MG63 (cell line): ENCODE measurements around the gene ADAMTS9. TPM values are rescaled to one million over a fixed set of nuclear protein-coding genes. Genes with fewer than 3 reads are reported as not detected.

Experiments used
- DNase-seq: peaks from one replicate; pipeline ENCODE4 v3.0.0-alpha.2; 2020
- H3K27me3 ChIP-seq: fragments of 250-450 bp; sonication (Bioruptor Pico); 2 replicates; pipeline ENCODE4 v1.5.1; 2020; ENCODE audit warnings: mild to moderate bottlenecking, moderate library complexity
- H3K36me3 ChIP-seq: fragments of 250-450 bp; sonication (Bioruptor Pico); 2 replicates; pipeline ENCODE4 v1.5.1; 2020; ENCODE audit warnings: mild to moderate bottlenecking, moderate library complexity
- H3K4me3 ChIP-seq: fragments of 250-450 bp; sonication (Bioruptor Pico); 2 replicates; pipeline ENCODE4 v1.5.1; 2020; ENCODE audit warnings: mild to moderate bottlenecking, moderate library complexity
- H3K9me3 ChIP-seq: fragments of 250-450 bp; sonication (Bioruptor Pico); 2 replicates; pipeline ENCODE4 v1.5.1; 2020; ENCODE audit warnings: mild to moderate bottlenecking, moderate library complexity
- total RNA-seq: library from RNA; depleted of rRNA; stranded (reverse); fragments of >200 nt; shearing (Covaris generic); gene quantifications from 2 replicates; pipeline ENCODE4 v1.2.3, GENCODE V29; 2014; ENCODE audit warnings: low replicate concordance

ADAMTS9 gene
- total RNA-seq, 1 experiment from 2014 or later = not detected

DNA sequence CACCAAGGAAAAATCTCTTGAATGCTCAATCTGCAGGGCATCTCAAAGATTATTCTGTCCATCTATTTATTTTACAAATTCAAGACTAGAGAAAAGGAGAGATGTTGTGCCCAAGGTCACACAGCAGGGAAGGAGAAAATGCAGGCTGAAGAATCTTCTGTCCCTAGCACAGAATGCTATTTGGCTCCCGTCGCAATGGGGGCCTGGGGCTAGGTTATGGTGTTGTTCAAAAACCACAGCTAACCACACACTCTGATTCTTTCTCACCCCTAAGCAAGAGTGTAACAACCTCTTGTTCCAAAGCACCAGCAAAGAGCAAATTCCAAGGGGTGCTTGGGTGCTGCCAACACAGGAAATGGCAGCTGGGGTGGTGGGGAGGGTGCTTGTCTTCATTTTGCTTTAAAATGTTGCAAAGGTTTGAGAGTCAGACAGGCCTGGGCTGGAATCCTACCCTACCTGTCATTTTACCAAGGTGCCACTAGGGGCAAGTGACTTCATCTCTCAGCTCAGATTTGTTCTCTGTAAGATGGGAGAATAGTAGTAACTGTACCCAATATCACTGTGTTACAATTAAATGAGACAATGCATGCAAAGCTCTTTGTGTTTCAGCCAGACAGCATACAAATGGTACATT is 112.5 kb downstream of the ADAMTS9 start:
- DNase-seq = no peak
- H3K27me3 ChIP-seq = no peaks in the 10 kb centered on the region

DNA sequence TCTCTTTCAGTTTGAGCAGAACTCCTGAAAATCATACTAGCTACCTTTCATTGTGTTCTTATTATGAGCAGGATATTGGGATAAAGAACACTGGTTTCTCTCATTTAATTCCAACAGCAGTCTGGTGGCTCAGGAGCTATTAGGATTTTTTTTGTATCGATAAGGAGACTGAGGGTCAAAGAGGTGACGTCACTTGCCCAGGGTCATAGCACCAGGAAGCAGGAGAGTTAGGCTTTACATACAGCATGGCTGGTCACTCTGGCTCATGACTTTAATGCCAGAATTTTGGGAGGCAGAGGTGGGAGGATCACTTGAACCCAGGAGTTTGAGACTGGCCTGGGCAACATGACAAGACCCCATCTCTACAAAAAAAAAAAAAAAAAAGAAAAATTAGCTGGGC is 113.6 kb downstream of the ADAMTS9 start:
- Histone ChIP-seq H3K4me3 (no peak overlapping the region), H3K27me3 (no peaks in the 10 kb centered on the region), H3K9me3 (no peaks in the 10 kb centered on the region), H3K36me3 (no peaks in the 10 kb centered on the region)
- no peak for DNase-seq

More for the DNA sequence above, 112.5 kb downstream of the ADAMTS9 start:
- Histone ChIP-seq H3K9me3 (no peaks in the 10 kb centered on the region), H3K4me3 (no peak overlapping the region), H3K36me3 (no peaks in the 10 kb centered on the region)

DNA sequence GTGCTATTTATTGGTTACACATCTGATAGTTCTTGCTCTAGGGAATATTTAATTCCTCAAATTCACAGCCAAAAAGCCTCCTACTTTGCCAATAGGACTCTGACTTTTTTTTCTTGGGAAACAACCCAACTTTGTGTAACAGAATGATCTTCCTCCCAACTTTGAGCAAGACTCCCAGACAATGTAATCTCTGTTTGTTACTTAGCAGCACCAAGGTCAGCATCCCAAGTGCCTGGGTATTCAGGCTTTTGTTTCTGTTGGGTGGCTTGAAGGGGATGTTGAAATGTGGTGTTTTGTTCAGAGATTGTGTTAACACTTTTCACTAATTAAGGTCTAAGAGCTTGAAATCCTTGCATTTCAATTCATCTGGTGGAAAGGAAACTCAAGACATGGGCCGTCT is 115.8 kb downstream of the ADAMTS9 start:
- H3K36me3 ChIP-seq = no peaks in the 10 kb centered on the region
- H3K4me3 ChIP-seq = no peak overlapping the region
- DNase-seq = no peak
- H3K9me3 ChIP-seq = no peaks in the 10 kb centered on the region
- H3K27me3 ChIP-seq = no peaks in the 10 kb centered on the region

- no peak for DNase-seq
- no peaks in the 10 kb centered on the region for H3K9me3 ChIP-seq
- H3K27me3 ChIP-seq = no peaks in the 10 kb centered on the region
- no peaks in the 10 kb centered on the region for H3K36me3 ChIP-seq
- no peak overlapping the region for H3K4me3 ChIP-seq
Measured at GRCh38 chr3:64568895-64569517, 118.8 kb downstream of the ADAMTS9 start.

DNA sequence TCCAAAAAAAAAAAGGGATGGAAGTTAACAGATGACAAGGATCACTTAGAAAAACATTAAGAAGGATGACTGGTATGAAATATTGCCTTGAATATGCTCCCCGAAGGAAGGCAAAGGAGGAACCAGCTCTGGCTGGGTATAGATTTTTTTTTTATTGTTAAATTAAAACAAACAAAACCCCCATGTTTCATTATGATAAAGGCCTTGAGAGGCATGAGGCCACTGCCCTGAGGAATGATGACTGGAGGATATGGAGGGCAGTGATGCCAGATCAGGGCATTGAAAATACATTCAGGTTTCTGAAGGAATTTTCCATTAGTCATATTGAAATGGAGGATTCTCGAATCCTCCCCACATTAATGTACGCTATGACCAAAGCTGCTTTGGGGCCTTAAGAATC is 120.9 kb downstream of the ADAMTS9 start:
- Histone ChIP-seq H3K36me3 (no peaks in the 10 kb centered on the region), H3K4me3 (no peak overlapping the region), H3K27me3 (no peaks in the 10 kb centered on the region), H3K9me3 (no peaks in the 10 kb centered on the region)
- no peak for DNase-seq

GRCh38 chr3:64563751-64564150 is 124.0 kb downstream of the ADAMTS9 start:
- no peak overlapping the region for H3K4me3 ChIP-seq
- DNase-seq = no peak
- no peaks in the 10 kb centered on the region for H3K36me3 ChIP-seq
- H3K27me3 ChIP-seq = no peaks in the 10 kb centered on the region
- H3K9me3 ChIP-seq = no peaks in the 10 kb centered on the region

DNA sequence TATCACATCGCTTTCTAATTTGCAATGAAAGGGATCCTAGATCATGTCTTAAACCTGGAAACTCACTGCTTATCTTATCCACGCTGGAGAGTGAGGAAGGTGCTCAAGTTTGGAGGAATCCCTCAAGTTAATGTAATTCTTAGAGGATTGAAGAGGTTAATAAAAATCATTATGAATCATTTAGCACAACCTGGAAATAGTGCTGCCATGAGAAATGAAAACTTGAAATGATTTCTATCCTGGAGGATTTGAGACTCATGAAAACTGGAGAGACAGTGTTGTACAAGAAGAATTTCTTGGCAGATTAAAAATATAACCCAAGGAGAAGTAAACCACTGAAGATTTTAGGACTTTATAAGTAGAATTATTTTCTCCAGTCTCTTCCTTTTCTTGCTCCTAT is 125.9 kb downstream of the ADAMTS9 start:
- H3K9me3 ChIP-seq = no peaks in the 10 kb centered on the region
- H3K27me3 ChIP-seq = no peaks in the 10 kb centered on the region
- DNase-seq = no peak
- H3K4me3 ChIP-seq = no peak overlapping the region
- H3K36me3 ChIP-seq = no peaks in the 10 kb centered on the region

DNA sequence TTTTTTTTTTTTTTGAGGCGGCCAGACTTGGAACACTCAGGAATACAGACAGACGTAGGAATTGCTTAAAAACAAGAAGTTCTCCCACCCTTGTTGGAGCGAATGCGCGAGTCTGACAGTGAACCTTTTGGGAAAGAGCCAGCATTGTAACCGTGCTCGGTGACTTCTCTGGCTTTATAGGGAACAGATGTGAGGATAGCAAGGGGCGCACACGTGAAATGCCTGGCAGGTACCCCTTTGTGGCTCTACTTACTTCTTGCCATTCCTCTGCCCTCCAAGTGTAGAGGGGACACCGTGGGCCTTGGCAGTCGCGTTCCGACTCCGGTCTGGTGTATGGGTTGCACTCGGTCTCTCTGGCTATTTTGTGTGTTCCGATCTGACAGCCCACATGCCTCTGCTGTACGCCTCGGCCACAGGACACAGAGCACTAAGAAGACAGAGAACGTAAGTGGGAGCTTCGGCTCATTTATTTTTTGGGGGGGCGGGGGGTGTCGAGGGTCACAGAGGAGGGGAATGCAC is 126.4 kb downstream of the ADAMTS9 start:
- Histone ChIP-seq H3K4me3 (no peak overlapping the region), H3K27me3 (no peaks in the 10 kb centered on the region), H3K36me3 (no peaks in the 10 kb centered on the region), H3K9me3 (no peaks in the 10 kb centered on the region)
- no peak for DNase-seq

- DNase-seq = no peak
- H3K27me3 ChIP-seq = no peaks in the 10 kb centered on the region
- no peaks in the 10 kb centered on the region for H3K36me3 ChIP-seq
- no peaks in the 10 kb centered on the region for H3K9me3 ChIP-seq
- no peak overlapping the region for H3K4me3 ChIP-seq
Measured at GRCh38 chr3:64560791-64561190, 127.0 kb downstream of the ADAMTS9 start.

DNA sequence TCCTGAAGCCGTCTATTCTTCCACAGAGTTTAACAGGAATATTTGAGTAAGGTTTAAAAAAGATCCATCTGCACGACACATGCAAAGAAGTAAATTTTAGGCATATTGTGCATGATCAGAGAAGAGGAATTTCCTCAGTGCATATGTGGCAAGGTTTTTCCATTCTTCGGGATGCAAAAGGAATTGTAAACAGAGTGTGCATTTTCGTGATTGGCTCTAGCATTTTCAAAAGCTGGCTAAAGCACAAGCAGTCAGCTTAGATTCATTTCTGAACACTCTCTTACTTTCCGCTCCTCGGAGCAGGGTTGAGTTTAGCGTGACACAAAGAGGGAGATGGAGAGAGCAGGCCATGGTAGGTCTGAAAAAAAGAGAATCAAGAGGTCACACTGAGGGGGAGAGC is 128.2 kb downstream of the ADAMTS9 start:
- Histone ChIP-seq H3K9me3 (no peaks in the 10 kb centered on the region), H3K4me3 (no peak overlapping the region), H3K27me3 (no peaks in the 10 kb centered on the region), H3K36me3 (no peaks in the 10 kb centered on the region)
- no peak for DNase-seq

DNA sequence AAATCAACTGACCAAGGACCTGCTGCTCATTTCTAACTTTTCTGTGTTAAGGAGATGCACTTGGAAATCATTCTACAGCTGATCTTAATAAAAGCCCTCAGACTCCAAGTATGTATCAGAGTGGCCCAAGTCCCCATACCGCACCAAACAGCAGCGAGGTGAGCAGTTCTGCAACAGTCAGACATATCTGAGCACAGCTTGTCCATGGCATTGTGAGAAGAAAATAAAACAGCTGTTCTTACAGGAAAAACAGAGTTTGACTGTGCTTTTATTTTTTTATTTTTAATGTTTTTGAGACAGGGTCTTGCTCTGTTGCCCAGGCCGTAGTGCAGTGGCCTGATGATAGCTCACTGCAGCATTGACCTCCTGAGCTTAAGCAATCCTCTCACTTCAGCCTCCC is 131.8 kb downstream of the ADAMTS9 start:
- no peak for DNase-seq
- Histone ChIP-seq H3K4me3 (no peak overlapping the region), H3K27me3 (no peaks in the 10 kb centered on the region), H3K36me3 (no peaks in the 10 kb centered on the region), H3K9me3 (no peaks in the 10 kb centered on the region)

DNA sequence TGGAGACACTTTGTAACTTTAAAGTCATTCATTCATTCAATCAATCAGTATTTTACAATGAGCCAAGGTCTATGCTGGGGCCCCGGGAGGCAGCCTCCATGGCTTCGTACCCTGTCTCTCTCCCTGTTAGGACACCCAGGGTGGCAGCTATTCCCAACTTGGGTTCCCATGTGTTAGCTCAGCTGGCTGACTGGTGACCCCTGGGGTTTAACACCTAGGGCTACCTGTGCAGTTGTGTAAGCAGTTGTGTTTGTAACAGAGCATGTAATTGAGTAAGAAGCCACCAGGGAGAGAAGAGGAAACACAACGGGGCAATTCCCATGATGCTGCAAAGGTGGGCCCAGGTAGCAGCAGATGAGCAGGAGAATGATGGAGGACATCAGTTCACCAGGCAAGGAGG is 132.4 kb downstream of the ADAMTS9 start:
- H3K36me3 ChIP-seq = no peaks in the 10 kb centered on the region
- H3K9me3 ChIP-seq = no peaks in the 10 kb centered on the region
- DNase-seq = no peak
- H3K4me3 ChIP-seq = no peak overlapping the region
- no peaks in the 10 kb centered on the region for H3K27me3 ChIP-seq

GRCh38 chr3:64554096-64554920 is 133.5 kb downstream of the ADAMTS9 start:
- Histone ChIP-seq H3K4me3 (no peak overlapping the region), H3K27me3 (no peaks in the 10 kb centered on the region), H3K9me3 (no peaks in the 10 kb centered on the region), H3K36me3 (no peaks in the 10 kb centered on the region)
- no peak for DNase-seq

- no peaks in the 10 kb centered on the region for H3K9me3 ChIP-seq
- no peaks in the 10 kb centered on the region for H3K36me3 ChIP-seq
- no peak for DNase-seq
- no peak overlapping the region for H3K4me3 ChIP-seq
- H3K27me3 ChIP-seq = no peaks in the 10 kb centered on the region
Measured at GRCh38 chr3:64552966-64553365, 134.8 kb downstream of the ADAMTS9 start.

DNA sequence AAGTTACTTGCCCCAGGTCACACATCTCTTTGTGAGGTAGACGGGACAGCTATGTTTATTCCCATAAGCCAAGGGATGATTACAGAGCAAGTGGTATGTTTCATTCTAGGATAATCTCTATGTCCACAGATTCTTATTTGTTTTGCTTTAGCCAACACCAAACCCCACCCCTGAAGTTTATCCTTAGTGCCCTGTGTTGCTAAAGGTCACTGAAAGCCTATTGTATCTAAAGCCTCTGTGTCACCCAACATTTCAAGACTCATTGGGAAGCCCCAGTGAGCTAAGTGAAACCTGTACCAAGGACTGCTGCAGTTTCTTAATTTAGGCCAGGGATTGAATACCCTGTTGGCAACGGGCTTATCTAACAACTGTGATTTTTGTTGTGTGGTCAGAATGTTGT is 135.6 kb downstream of the ADAMTS9 start:
- H3K27me3 ChIP-seq = no peaks in the 10 kb centered on the region
- H3K36me3 ChIP-seq = no peaks in the 10 kb centered on the region
- no peaks in the 10 kb centered on the region for H3K9me3 ChIP-seq
- no peak overlapping the region for H3K4me3 ChIP-seq
- DNase-seq = no peak

DNA sequence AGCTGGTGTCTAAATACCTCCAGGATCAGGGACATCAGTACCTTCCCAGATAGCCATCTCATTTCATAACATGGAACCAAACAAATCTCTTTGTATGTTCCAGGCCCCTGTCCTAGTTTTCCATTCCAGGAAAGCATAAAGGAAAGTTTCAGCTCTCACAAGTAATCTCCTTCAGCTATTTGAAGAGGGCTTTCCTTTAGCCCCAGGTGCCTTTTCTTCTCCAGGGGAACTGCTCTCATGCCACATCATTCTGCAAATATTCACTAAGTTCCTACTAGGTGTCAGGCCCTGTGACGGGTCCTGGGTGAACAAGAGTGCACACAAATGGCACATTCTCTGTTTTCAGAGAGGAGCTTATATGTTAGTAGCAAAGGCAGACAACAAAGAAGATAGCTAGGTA is 136.1 kb downstream of the ADAMTS9 start:
- Histone ChIP-seq H3K9me3 (no peaks in the 10 kb centered on the region), H3K4me3 (no peak overlapping the region), H3K27me3 (no peaks in the 10 kb centered on the region), H3K36me3 (no peaks in the 10 kb centered on the region)
- no peak for DNase-seq

DNA sequence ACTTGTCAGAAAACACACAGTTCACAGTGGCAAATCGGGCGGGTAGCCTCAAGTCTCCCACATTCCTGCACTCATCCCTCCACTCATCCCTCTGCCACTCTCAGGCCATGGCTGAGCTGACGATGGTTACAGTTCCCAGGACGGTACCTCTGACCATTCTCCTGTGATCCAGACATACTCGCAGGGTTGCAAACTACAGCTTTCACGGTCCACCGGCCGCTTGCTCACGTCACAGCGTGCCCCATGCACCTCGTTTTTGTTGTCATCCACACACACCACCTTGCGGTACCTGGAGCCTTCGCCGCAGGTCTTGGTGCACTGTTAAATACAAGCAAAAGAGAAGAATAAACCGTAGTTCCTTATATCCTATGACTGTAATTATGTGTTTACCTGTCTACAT is 137.1 kb downstream of the ADAMTS9 start:
- Histone ChIP-seq H3K4me3 (no peak overlapping the region), H3K27me3 (no peaks in the 10 kb centered on the region), H3K36me3 (no peaks in the 10 kb centered on the region), H3K9me3 (no peaks in the 10 kb centered on the region)
- DNase-seq = no peak
